NB4 (cell line): ENCODE results near the gene EPHA4.

Source experiments
- DNase-seq: peaks from one replicate; pipeline ENCODE4 v3.0.0; 2010; ENCODE audit warnings: low read depth
- H3K4me3 ChIP-seq: one replicate; pipeline ENCODE4 v1.5.1; 2011; ENCODE audit warnings: mild to moderate bottlenecking, low read depth, low read length, moderate library complexity
- CTCF ChIP-seq: IDR thresholded peaks from one replicate; pipeline ENCODE4 v1.5.1; 2012; ENCODE audit warnings: low read depth, low read length
- MAX ChIP-seq: IDR thresholded peaks from 2 replicates; pipeline ENCODE4 v1.6.1; 2011; ENCODE audit warnings: low read depth, low read length
- MYC ChIP-seq: IDR thresholded peaks from 2 replicates; pipeline ENCODE4 v1.6.1; 2011; ENCODE audit warnings: low read depth, low read length
- POLR2A ChIP-seq: IDR thresholded peaks from 2 replicates; pipeline ENCODE4 v1.6.1; 2011; ENCODE audit warnings: mild to moderate bottlenecking; ENCODE audit not compliant: insufficient read length; ENCODE audit errors: extremely low read depth

Gene EPHA4

GRCh38 chr2:221562226-221562625, 9.9 kb downstream of the EPHA4 start:
- TF ChIP-seq CTCF (no peak), MYC (no peak), MAX (no peak), POLR2A (no peak)
- no peak overlapping the region for H3K4me3 ChIP-seq
- no peak for DNase-seq

GRCh38 chr2:221561770-221562169, 10.3 kb downstream of the EPHA4 start:
- TF ChIP-seq CTCF, result no peak
- no peak for TF ChIP-seq MAX
- no peak for TF ChIP-seq POLR2A
- no peak for TF ChIP-seq MYC
- DNase-seq, result no peak
- H3K4me3 ChIP-seq, result no peak overlapping the region

- H3K4me3 ChIP-seq, result no peak overlapping the region
- TF ChIP-seq MYC (no peak), POLR2A (no peak), MAX (no peak)
- no peak for DNase-seq
Observed at GRCh38 chr2:221559991-221560390, 12.1 kb downstream of the EPHA4 start.

- TF ChIP-seq MAX, result no peak
- no peak for TF ChIP-seq CTCF
- TF ChIP-seq POLR2A, result no peak
- TF ChIP-seq MYC, result no peak
- H3K4me3 ChIP-seq, result no peak overlapping the region
- DNase-seq, result no peak
Observed at GRCh38 chr2:221558107-221558506, 14.0 kb downstream of the EPHA4 start.

- TF ChIP-seq POLR2A, result no peak
- no peak for TF ChIP-seq CTCF
- TF ChIP-seq MAX, result no peak
- DNase-seq, result no peak
- H3K4me3 ChIP-seq, result no peak overlapping the region
Observed at GRCh38 chr2:221555494-221555846, 16.6 kb downstream of the EPHA4 start.

- no peak for TF ChIP-seq CTCF
- no peak for TF ChIP-seq MAX
- no peak for TF ChIP-seq MYC
- TF ChIP-seq POLR2A, result no peak
- DNase-seq, result no peak
- H3K4me3 ChIP-seq, result no peak overlapping the region
Observed at GRCh38 chr2:221554769-221555493, 17.2 kb downstream of the EPHA4 start.
